IMR-90 (cell line): ENCODE data around the gene TMEM260. TPM values are rescaled to one million over a fixed set of nuclear protein-coding genes. Genes with fewer than 3 reads are reported as not detected.

Experiments
- ATAC-seq: fragments of 200-7000 bp; cut with Tn5 transposase; 2 replicates; pipeline ENCODE4 v1.9.1; 2020; ENCODE audit warnings: low read depth, mild to moderate bottlenecking, moderate library complexity
- BruUV-seq: library from RNA; stranded (reverse); fragments of 400-500 nt; replicated peaks from 2 replicates; lab custom pipeline; 2021; lab: Mats Ljungman, UMichigan
- CTCF ChIA-PET: fragments of 300-600 bp; formaldehyde crosslinking; extraction: SDS; loops from one replicate; lab custom pipeline; 2021; ENCODE audit warnings: antibody characterized with exemption; lab: Yijun Ruan, JAX
- POLR2A ChIA-PET: fragments of 300-600 bp; sonication (Branson Sonifier 250); formaldehyde crosslinking; loops from one replicate; lab custom pipeline; 2022; ENCODE audit warnings: antibody characterized with exemption; ENCODE audit not compliant: unreplicated experiment; lab: Charles Lee
- DNase-seq: peaks from one replicate; pipeline ENCODE4 v3.0.0; 2013
- H2AFZ ChIP-seq: replicated peaks from 2 replicates; pipeline ENCODE3; 2013; ENCODE audit warnings: low read length, mild to moderate bottlenecking; ENCODE audit not compliant: poor library complexity
- H2AK5ac ChIP-seq: 2 replicates; pipeline ENCODE4 v1.6.1; 2013; ENCODE audit warnings: low read depth, low read length, inconsistent platforms
- H2AK9ac ChIP-seq: replicated peaks from 2 replicates; pipeline ENCODE3; 2013; ENCODE audit warnings: mild to moderate bottlenecking, low read depth, low read length, moderate library complexity; ENCODE audit not compliant: poor library complexity
- H2BK120ac ChIP-seq: 2 replicates; pipeline ENCODE4 v1.6.1; 2013; ENCODE audit warnings: low read depth, low read length, inconsistent platforms
- H2BK15ac ChIP-seq: 3 replicates; pipeline ENCODE4 v1.6.1; 2013; ENCODE audit warnings: low read depth, low read length, inconsistent platforms
- H2BK20ac ChIP-seq: 2 replicates; pipeline ENCODE4 v1.6.1; 2013; ENCODE audit warnings: low read depth, mild to moderate bottlenecking, inconsistent platforms, low read length, moderate library complexity
- H2BK5ac ChIP-seq: 2 replicates; pipeline ENCODE4 v1.6.1; 2013; ENCODE audit warnings: mild to moderate bottlenecking, low read depth, low read length, inconsistent platforms; ENCODE audit not compliant: poor library complexity, severe bottlenecking
- H3K14ac ChIP-seq: replicated peaks from 2 replicates; pipeline ENCODE4 v1.6.1; 2013; ENCODE audit warnings: low read depth, low read length, inconsistent platforms
- H3K18ac ChIP-seq: 2 replicates; pipeline ENCODE4 v1.6.1; 2013; ENCODE audit warnings: low read depth, low read length, control low read depth
- H3K23ac ChIP-seq: 2 replicates; pipeline ENCODE4 v1.6.1; 2013; ENCODE audit warnings: low read depth, low read length, inconsistent platforms
- H3K27ac ChIP-seq: 2 replicates; pipeline ENCODE4 v1.5.1; 2013; ENCODE audit warnings: mild to moderate bottlenecking, control low read depth, low read length; ENCODE audit not compliant: insufficient read depth
- H3K27me3 ChIP-seq: 2 replicates; pipeline ENCODE4 v1.6.1; 2013; ENCODE audit warnings: low read length; ENCODE audit not compliant: control insufficient read depth, insufficient read depth
- H3K36me3 ChIP-seq: 2 replicates; pipeline ENCODE4 v1.6.1; 2013; ENCODE audit warnings: low read length, mixed read lengths; ENCODE audit not compliant: control insufficient read depth, insufficient read depth
- H3K4ac ChIP-seq: 2 replicates; pipeline ENCODE4 v1.6.1; 2013; ENCODE audit warnings: low read depth, low read length, inconsistent platforms
- H3K4me1 ChIP-seq: 2 replicates; pipeline ENCODE4 v1.6.1; 2013; ENCODE audit warnings: low read length, mixed read lengths; ENCODE audit not compliant: control insufficient read depth, insufficient read depth
- H3K4me2 ChIP-seq: 2 replicates; pipeline ENCODE4 v1.6.1; 2013; ENCODE audit warnings: low read depth, mild to moderate bottlenecking, control low read depth, low read length, moderate library complexity
- H3K4me3 ChIP-seq: 2 replicates; pipeline ENCODE4 v1.5.1; 2013; ENCODE audit warnings: low read depth, mild to moderate bottlenecking, control low read depth, low read length, moderate library complexity; ENCODE audit not compliant: insufficient read depth
- H3K56ac ChIP-seq: 2 replicates; pipeline ENCODE4 v1.6.1; 2013; ENCODE audit warnings: low read length, inconsistent platforms; ENCODE audit not compliant: insufficient read depth; ENCODE audit errors: extremely low read depth
- H3K79me1 ChIP-seq, 2 experiments: 2 replicates each; pipeline ENCODE4 v1.6.1; 2013; ENCODE audit warnings: low read length in 2 of 2, inconsistent platforms in 1 of 2, low read depth in 1 of 2
- H3K9ac ChIP-seq: 2 replicates; pipeline ENCODE4 v1.6.1; 2013; ENCODE audit warnings: low read depth, low read length, control low read depth
- H3K9me1 ChIP-seq: 2 replicates; pipeline ENCODE4 v1.6.1; 2013; ENCODE audit warnings: low read length, inconsistent platforms; ENCODE audit not compliant: insufficient read depth
- H3K9me3 ChIP-seq: 2 replicates; pipeline ENCODE4 v1.6.1; 2013; ENCODE audit warnings: low read length; ENCODE audit not compliant: control insufficient read depth, insufficient read depth
- H4K20me1 ChIP-seq: 2 replicates; pipeline ENCODE4 v1.6.1; 2013; ENCODE audit warnings: low read length, inconsistent platforms; ENCODE audit not compliant: insufficient read depth
- H4K5ac ChIP-seq: 2 replicates; pipeline ENCODE4 v1.6.1; 2013; ENCODE audit warnings: mild to moderate bottlenecking, low read depth, low read length, control low read depth
- H4K8ac ChIP-seq, 2 experiments: 2 replicates each; pipeline ENCODE4 v1.6.1; 2013; ENCODE audit warnings: low read depth in 2 of 2, low read length in 2 of 2, control low read depth in 1 of 2, inconsistent platforms in 1 of 2
- H4K91ac ChIP-seq: 2 replicates; pipeline ENCODE4 v1.6.1; 2013; ENCODE audit warnings: low read depth, low read length, inconsistent platforms; ENCODE audit not compliant: insufficient read depth
- MAZ ChIP-seq: IDR thresholded peaks from 2 replicates; pipeline ENCODE4 v1.6.1; 2012; ENCODE audit warnings: low read depth, mild to moderate bottlenecking, low read length, improper control_type of control experiment, moderate library complexity, borderline replicate concordance
- NFE2L2 ChIP-seq: fragments of 150-350 bp; IDR thresholded peaks from 2 replicates; pipeline ENCODE4 v1.6.1; 2016; ENCODE audit warnings: low read depth, mild to moderate bottlenecking, low read length
- SMC3 ChIP-seq: fragments of 150-350 bp; IDR thresholded peaks from 2 replicates; pipeline ENCODE4 v1.6.1; 2016; ENCODE audit warnings: low read depth, mild to moderate bottlenecking, antibody characterized with exemption, low read length, moderate library complexity
- WGBS, 2 experiments: methylation state at CpG; one replicate each; pipeline versions ENCODE4 v1.1.5 to v1.1.7; 2013; ENCODE audit warnings: missing lambda C conversion rate in 2 of 2; ENCODE audit not compliant: insufficient read length in 1 of 2; ENCODE audit errors: extremely low coverage in 2 of 2; 5-methylcytosine and 5-hydroxymethylcytosine counted together
- dilution Hi-C: fragments of 300-500 bp; cut with HindIII; formaldehyde crosslinking; loops from one replicate; pipeline ENCODE4 v1.14.3; 2018; ENCODE audit warnings: low sequenced_read_pairs; ENCODE audit not compliant: unreplicated experiment
- in situ Hi-C: fragments of 300-500 bp; cut with MboI; formaldehyde crosslinking; loops from 3 replicates; pipeline ENCODE4 v1.14.3; 2019; ENCODE audit warnings: low sequenced_read_pairs, inconsistent platforms, mixed read lengths
- intact Hi-C: fragments of 100-400 bp; cut with micrococcal nuclease; formaldehyde crosslinking; loops from 2 replicates; pipeline ENCODE4 v1.10.0; 2022
- polyA plus RNA-seq, 3 experiments: library from polyadenylated mRNA; depleted of rRNA; stranded (reverse); fragments of >200 nt; gene quantifications; 2 replicates each; pipeline ENCODE4 v1.2.3, GENCODE V29; 2012; ENCODE audit warnings: low replicate concordance in 1 of 3
- total RNA-seq: library from RNA; depleted of rRNA; stranded (reverse); fragments of >200 nt; gene quantifications from 2 replicates; pipeline ENCODE4 v1.2.3, GENCODE V29; 2012
- TF ChIP-seq, protein P1 (sequence below): fragments of 150-350 bp; IDR thresholded peaks from 2 replicates; pipeline ENCODE4 v1.6.1; 2016; ENCODE audit warnings: low read depth, mild to moderate bottlenecking, low read length, moderate library complexity, borderline replicate concordance

TMEM260 gene
- total and polyA plus RNA-seq, 2 of the 4 experiments (the other 2 are of a cell fraction) = 6.4 to 11.5 TPM

GRCh38 chr14:56570295-56570694, 9.3 kb upstream of the TMEM260 start:
- H3K4me2 ChIP-seq = no peak overlapping the region
- H2AFZ ChIP-seq = no peak overlapping the region
- dilution Hi-C loops (no loop called here), in situ Hi-C loops (no loop called here), intact Hi-C loops (no loop called here)
- H3K18ac ChIP-seq = no peak overlapping the region
- H2BK20ac ChIP-seq = no peak overlapping the region
- no peaks in the 10 kb centered on the region for H3K79me1 ChIP-seq
- H3K9ac ChIP-seq = no peak overlapping the region
- ChIA-PET CTCF (no interaction called here), POLR2A (no interaction called here)
- no peak overlapping the region for H2BK120ac ChIP-seq
- ATAC-seq (no peak), DNase-seq (no peak)
- no peak overlapping the region for H2AK5ac ChIP-seq
- no TSS peak for BruUV-seq
- no peak overlapping the region for H3K4ac ChIP-seq
- H3K23ac ChIP-seq = no peak overlapping the region
- no peak overlapping the region for H2BK15ac ChIP-seq
- H3K36me3 ChIP-seq = no peaks in the 10 kb centered on the region
- TF ChIP-seq MAZ = no peak
- TF ChIP-seq, protein P1, sequence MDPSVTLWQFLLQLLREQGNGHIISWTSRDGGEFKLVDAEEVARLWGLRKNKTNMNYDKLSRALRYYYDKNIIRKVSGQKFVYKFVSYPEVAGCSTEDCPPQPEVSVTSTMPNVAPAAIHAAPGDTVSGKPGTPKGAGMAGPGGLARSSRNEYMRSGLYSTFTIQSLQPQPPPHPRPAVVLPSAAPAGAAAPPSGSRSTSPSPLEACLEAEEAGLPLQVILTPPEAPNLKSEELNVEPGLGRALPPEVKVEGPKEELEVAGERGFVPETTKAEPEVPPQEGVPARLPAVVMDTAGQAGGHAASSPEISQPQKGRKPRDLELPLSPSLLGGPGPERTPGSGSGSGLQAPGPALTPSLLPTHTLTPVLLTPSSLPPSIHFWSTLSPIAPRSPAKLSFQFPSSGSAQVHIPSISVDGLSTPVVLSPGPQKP = no peak
- TF ChIP-seq SMC3 = no peak
- TF ChIP-seq NFE2L2 = no peak
- no peak overlapping the region for H4K91ac ChIP-seq
- H3K9me3 ChIP-seq = no peaks in the 10 kb centered on the region
- H2AK9ac ChIP-seq = no peak overlapping the region
- no peak overlapping the region for H3K27ac ChIP-seq
- H3K56ac ChIP-seq = no peak overlapping the region
- H4K8ac ChIP-seq = no peak overlapping the region
- H2BK5ac ChIP-seq = no peak overlapping the region
- H3K4me3 ChIP-seq = no peak overlapping the region
- no peak overlapping the region for H4K5ac ChIP-seq
- H3K27me3 ChIP-seq = no peaks in the 10 kb centered on the region; the same call in none of the 2 replicates
- H4K20me1 ChIP-seq = no peaks in the 10 kb centered on the region
- no peaks in the 10 kb centered on the region for H3K9me1 ChIP-seq
- WGBS, 2 experiments = no CpG with 5 or more reads among the region's 1 CpG
- H3K4me1 ChIP-seq = no peaks in the 10 kb centered on the region
- no peak overlapping the region for H3K14ac ChIP-seq
